GM21367 (cell line): ENCODE measurements around the gene CECR2.
"Not testable (repeated sequence)": the region's sequence is repeated elsewhere in the genome, so short reads cannot be mapped to it uniquely, and the experiment has no call there.

Experiments
- ATAC-seq: cut with Tn5 transposase; IDR thresholded peaks from one replicate; pipeline ENCODE4 v1.9.1; 2021; ENCODE audit not compliant: unreplicated experiment

Gene CECR2

DNA sequence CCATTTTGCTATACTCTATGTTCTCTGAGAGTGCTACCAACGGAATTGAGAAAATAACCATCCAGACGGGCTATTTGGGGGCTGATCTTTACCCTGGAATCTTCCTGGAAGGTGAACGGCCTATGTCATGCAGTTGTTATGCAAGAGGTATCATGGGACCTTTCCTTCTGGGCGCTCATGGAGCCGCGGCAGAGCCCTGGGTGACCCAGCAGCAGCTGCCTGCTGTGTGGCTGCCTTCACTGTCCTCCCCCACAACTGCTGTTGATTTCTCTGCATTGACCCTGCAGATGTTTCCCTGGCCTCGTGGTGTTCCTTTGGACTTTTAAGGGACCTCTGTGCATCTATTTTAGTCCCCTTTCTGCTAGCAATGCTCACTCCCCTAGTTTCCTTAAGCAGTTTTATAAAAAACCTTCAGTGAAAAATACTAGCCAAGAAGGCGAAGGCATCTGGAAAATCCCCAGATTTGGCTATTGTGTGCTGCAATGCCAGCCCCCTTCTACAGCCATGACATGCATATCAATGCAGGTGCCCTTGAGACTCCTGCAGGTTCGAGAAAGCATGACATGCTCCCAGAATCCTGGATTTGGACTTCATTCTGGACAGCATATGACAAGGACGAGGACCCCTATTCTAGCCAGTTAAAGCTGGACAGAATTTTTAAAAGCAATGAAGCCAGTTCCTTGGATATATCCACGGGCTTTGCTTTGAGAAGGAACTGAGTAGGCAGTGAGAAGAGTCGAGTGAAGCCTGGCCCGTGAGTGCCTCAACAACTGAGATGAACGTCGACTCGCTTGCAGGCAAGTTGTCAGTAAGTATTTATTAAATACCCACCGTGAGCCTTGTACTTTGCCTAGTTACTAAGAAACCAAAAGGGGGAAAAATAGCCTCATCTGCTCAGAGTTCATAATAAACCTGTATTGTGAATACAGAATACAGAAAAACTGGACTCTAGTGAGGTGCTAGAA is 193.9 kb downstream of the CECR2 start, which contains the start of gene SLC25A18:
Gene SLC25A18, plus strand, starts transcription at position 593 of the 965 bp plus-strand sequence. CDS start 16,447 bp downstream, outside the sequence.
- ATAC-seq, result no peak

- ATAC-seq, result no peak
These were observed 194.7 kb downstream of the CECR2 start for GRCh38 chr22:17563936-17564391.

- not testable (repeated sequence) for ATAC-seq
These were observed 196.9 kb downstream of the CECR2 start for GRCh38 chr22:17566016-17566687.

GRCh38 chr22:17566776-17567175 is 197.5 kb downstream of the CECR2 start:
- ATAC-seq, result no peak

DNA sequence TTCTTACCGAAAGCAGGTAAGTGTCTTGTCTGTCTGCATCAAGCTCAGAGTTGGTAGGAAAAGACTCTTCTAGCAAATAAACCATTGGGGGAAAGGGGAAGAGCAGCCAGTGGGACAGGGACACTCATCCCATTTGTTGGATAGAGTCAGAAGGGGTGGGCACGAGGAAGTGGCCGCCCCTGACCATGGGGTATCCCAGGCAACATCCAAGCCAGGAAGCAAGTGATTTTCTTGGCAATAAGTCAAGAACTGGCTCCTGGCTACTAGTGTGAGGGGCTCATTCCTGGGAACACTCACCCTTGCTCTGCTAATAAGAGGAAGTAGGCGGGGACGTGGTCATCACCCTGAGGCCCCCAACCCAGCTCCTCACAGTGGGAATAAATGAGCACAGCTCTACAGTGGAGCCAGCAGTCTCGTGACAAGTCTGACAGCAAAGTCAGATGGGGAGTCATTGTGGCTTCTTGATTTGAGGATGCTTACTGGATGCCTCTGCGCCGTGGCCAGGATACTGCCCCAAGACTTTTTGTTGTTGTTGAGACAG is 200.8 kb downstream of the CECR2 start:
- ATAC-seq, result no peak

DNA sequence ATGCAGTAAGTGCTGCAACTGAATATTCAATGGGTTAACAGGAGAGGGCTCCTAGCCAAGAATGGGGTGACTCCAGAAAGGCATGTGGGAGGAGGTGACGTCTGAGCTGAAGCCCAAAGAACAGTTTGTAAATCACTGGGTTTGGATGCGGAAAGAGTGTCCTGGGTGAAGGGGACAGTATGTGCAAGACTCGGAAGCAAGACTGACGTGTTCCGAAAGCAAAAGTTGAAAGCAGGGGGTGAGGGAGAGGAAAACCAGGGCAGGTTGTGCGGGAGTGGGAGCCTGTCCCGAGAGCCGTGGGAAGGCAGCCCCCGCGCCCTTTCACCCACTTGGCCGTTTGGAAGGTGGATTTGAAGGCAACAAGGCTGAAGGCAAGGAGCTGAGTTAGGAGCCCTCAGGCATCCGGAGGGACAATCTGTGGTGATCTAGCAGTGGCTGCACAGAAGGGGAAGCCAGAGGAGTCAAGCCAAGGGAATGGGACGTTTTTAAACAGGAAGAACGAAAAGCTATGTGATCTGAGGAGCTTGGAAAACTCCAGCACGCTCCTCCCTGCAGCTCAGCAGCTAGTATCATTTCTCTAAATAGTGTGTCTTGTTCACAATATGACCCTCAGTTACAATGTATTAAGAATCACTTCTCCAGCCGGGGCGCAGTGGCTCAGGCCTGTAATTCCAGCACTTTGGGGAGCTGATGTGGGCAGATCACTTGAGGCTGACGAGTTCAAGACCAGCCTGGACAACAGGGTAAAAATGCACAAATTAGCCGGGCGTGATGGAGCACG is 201.8 kb downstream of the CECR2 start:
- no peak for ATAC-seq

GRCh38 chr22:17575151-17575550 is 205.9 kb downstream of the CECR2 start:
- no peak for ATAC-seq

GRCh38 chr22:17575681-17576080 is 206.4 kb downstream of the CECR2 start:
- ATAC-seq, result no peak

DNA sequence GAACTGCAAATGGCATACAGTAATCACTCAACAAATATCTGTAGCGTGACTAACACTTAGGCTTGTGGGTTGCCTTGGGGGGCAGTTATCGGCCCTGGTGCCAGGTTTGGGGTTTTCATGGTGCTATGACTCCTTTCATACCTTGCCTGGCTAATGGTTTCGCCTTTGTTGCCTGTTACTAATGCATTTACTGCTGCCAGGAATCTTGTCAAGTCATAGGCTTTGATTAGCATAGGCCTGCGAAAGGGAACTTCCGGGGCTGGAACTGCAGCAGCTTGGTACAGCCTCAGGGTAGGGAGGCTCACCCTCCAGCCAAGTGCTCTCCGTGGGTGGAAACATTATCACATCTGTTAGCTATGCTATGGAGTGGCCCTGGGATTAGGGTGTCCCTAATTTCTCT is 207.2 kb downstream of the CECR2 start:
- no peak for ATAC-seq

- no peak for ATAC-seq
These were observed 209.0 kb downstream of the CECR2 start for GRCh38 chr22:17578136-17578754.

DNA sequence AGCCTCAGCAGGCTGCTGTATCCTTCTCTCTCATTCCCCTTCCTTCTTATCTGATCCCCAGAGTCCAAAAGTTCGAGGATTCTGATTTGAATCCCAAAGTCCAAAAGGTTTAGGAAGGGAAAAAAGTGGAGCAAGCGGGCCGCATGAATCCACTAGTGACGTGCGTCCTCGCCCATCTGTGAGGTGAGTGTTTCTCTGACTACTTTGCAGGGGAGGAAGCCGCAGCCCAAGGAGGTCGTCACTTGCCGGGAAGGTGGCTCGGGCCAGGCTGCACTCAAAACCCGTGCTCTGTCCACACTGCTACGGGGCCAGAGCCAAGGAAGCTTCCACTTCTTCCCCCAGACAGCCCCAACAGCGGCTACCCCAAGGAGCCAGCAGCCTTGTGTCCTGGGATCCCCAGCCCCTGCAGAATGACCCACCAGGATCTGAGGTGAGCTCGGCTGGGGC is 210.3 kb downstream of the CECR2 start:
- ATAC-seq, result no peak

DNA sequence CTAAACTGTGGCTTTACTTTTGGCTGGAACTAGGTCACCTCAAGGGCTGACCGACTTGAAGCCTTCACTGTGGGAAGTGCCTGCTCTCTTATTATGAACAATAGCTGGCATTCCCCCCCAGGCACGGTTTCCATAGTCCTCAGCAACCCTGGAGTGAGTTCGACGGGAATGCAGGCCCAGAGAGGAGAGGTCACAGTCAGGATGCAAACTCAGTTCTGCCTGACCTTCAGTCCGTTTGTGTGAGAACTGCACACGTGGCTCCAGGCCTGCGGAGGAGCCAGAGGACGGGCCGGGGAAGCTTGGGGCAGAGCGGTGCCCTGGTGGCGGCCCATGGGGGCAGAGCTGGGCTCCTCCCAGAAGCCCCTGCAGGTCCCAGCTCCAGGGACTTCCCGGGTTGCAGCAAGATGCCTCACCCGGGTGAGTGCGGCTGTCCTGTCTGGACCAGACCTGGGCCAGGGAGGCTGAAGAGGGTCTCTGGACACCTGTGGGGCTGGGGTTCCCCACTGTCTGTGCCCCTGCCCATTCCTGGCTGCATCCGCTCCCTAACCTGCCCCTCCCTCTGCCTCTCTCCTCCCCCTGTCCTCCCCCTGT is 211.3 kb downstream of the CECR2 start:
- ATAC-seq, result no peak

DNA sequence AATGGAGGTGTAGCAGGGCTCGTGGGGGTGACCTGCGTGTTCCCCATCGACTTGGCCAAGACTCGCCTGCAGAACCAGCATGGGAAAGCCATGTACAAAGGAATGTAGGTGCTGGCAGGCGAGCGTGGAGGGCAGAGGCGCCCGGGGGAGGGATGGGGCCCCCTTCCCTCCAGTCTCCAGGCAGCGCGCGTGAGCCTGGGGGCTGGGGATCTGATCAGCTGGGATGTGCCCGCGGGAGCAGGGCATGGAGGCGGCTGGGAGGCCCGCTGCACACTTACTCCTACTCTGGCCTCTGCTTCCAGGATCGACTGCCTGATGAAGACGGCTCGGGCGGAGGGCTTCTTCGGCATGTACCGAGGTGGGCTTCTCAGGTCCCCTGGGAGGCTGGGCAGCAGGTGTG is 211.8 kb downstream of the CECR2 start:
- no peak for ATAC-seq

DNA sequence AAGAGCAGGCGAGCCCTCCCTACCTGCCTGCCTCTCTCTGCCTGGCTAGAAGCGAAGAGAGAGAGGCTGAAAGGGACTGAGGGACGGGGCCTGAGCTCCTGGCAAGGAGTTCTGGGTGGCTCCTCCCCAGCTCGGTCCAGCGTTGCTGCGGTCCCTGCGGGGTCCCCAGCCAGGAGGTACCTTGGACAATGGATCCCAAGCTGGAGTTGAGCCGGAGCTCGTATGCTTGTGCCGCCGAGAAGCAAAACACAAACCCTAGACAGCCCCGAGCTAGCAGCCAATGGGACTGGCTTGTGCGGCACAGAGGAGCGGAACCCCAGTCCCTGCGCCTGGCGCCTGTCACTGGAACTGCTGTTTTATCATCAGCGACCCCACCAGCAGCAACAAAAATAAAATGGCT is 212.4 kb downstream of the CECR2 start:
- ATAC-seq, result no peak

DNA sequence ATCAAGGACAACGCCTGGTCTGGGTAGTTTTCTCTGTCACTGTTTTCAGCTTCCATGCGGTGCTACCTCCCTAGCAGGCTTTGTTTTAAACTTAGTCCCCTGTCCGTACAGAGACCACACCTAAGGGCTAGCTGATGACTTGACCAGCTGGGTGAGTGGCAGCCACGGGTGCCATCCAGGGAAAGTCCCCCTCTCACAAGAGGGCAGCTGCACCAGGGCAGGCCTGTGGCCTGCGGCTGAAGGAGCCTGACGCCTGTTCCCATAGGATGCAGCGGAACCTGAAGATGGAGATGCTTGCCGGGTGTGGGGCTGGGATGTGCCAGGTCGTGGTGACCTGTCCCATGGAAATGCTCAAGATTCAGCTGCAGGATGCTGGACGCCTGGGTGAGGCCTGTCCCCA is 213.9 kb downstream of the CECR2 start:
- ATAC-seq, result no peak

DNA sequence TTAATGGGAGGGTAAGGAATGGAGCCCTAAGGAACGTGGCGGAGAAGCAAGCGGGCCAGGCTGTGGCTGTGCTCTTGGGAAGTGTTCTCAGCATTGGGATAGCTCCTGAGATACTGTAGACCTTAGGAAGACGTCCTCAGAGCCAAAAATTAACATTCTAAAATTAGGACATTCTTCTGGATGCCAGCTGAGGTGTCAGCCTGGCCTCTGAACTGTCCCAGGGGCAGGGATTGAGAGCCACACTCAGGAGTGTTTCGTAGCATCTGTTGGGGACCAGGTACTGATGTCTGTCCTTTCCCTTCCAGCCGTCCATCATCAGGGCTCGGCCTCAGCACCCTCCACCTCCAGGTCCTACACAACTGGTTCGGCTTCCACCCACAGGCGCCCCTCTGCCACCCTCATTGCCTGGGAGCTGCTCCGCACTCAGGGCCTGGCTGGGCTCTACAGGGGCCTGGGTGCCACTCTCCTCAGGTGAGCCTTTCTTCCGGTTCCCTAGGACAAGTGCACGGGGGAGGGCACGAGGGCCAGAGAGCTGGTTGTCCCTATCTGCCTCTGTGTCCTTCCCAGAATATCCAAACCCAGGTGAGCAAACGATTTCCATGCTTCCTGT is 217.7 kb downstream of the CECR2 start:
- ATAC-seq, result no peak

GRCh38 chr22:17587629-17588028 is 218.4 kb downstream of the CECR2 start:
- ATAC-seq, result no peak

GRCh38 chr22:17588606-17589005 is 219.3 kb downstream of the CECR2 start:
- ATAC-seq, result no peak

- no peak for ATAC-seq
These were observed 220.6 kb downstream of the CECR2 start for GRCh38 chr22:17589810-17590375.
